Peyer's patch (tissue), 4 donors: ENCODE measurements around the gene ITGB2. TPM values are rescaled to one million over a fixed set of nuclear protein-coding genes. Genes with fewer than 3 reads are reported as not detected.
"Not testable (repeated sequence)": the region's sequence is repeated elsewhere in the genome, so short reads cannot be mapped to it uniquely, and the experiment has no call there.

Source experiments
- DNase-seq, 3 donors: peaks; one replicate each; pipeline ENCODE4 v3.0.0-alpha.2; 2017 to 2019
- H3K27ac ChIP-seq, 4 donors: fragments of 200-600 bp; sonication (generic); one replicate each; pipeline ENCODE4 v1.5.1; 2016 to 2019
- H3K27me3 ChIP-seq, 2 donors: fragments of 200-600 bp; sonication (generic); one replicate each; pipeline ENCODE4 v1.5.1; 2019
- H3K36me3 ChIP-seq, 3 donors: fragments of 200-600 bp; sonication (generic); one replicate each; pipeline ENCODE4 v1.5.1; 2016 to 2019
- H3K4me1 ChIP-seq, 4 donors: fragments of 200-600 bp; sonication (generic); one replicate each; pipeline ENCODE4 v1.5.1; 2016 to 2019
- H3K4me3 ChIP-seq, 4 donors: fragments of 200-600 bp; sonication (generic); 1 replicate in 3 of 4; 2 replicates in 1 of 4; pipeline ENCODE4 v1.5.1; 2016 to 2019; ENCODE audit warnings: mild to moderate bottlenecking in 1 of 4
- H3K9me3 ChIP-seq, 4 donors: fragments of 200-600 bp; sonication (generic); one replicate each; pipeline ENCODE4 v1.5.1; 2016 to 2019; ENCODE audit warnings: mild to moderate bottlenecking in 1 of 4
- POLR2A ChIP-seq, 2 donors: fragments of 450-650 bp; IDR thresholded peaks; one replicate each; pipeline ENCODE4 v1.5.1; 2017; ENCODE audit warnings: antibody characterized with exemption in 2 of 2, mild to moderate bottlenecking in 2 of 2, moderate library complexity in 2 of 2
- total RNA-seq, 4 donors: library from RNA; depleted of rRNA; stranded (reverse); fragments of >200 nt; gene quantifications; one replicate each; pipeline ENCODE4 v1.1.0, GENCODE V29; 2016
- TF ChIP-seq, protein P1 (sequence below), 6 experiments: fragments of 450-650 bp in 4 of 6; fragments of 200-600 bp in 2 of 6; sonication (generic) in 1 of 6; IDR thresholded peaks; one replicate each; pipeline ENCODE4 v1.5.1; 2017 to 2019; ENCODE audit warnings: antibody characterized with exemption in 6 of 6, mild to moderate bottlenecking in 3 of 6, moderate library complexity in 1 of 6

Gene ITGB2
- total RNA-seq, 4 donors from 2014 or later, result 9.3 to 58.6 (median 16.4) TPM

DNA sequence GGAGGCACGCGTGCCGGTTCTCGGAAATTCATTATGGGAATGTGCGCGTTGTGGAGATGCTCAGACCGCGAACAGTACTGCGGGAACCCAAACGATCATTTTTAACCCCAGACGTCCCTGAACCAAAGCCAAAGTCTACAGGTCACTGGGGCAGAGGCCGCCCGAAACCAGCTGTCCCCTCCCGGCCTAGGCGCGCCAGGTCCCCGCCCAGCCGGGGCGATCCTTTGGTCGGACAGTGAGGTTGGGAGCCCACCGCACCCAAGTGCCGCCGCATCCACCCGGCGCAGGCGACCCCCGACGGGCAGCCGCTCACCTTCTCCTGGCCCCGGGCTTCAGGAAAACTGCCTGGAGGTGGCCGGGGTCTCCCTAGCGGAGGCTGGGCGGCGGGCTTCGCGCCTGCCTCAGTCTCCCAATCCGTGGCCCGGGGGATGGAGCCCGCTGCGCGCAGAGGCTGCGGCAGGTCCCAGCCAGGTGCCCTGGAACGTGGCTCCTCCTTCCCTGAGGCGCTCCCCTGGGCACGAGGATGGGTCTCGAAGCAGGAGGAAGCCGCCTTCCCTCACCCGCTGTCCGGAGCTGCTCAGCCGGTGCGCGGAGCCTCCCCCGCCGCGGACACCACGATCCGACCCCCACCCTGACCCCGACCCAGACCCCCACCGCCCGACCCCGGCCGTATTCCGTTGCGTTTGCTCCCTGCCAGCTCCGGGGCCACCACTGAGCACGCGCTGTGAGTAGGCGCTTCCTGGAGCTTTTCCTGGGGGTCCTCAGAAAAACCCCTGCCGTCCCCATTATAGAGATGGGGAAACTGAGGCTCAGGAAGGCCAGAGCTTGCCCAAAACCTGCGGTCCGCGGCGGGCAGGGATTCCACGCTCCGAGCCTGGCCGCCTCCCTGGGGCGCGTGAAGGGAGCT lies 11.1 kb upstream of the ITGB2 start:
- no peaks in the 10 kb centered on the region for H3K9me3 ChIP-seq
- no peak for DNase-seq
- peaks cover 0 to 25% of the 10 kb centered on the region in 2 donors for H3K27me3 ChIP-seq
- H3K27ac ChIP-seq, result peak overlapping the region in 2 of 4 donors; percentile 39 to 85
- H3K36me3 ChIP-seq, result no peaks in the 10 kb centered on the region
- peak overlapping the region; percentile 38 to 71 (median 54) for H3K4me3 ChIP-seq
- TF ChIP-seq, protein P1, sequence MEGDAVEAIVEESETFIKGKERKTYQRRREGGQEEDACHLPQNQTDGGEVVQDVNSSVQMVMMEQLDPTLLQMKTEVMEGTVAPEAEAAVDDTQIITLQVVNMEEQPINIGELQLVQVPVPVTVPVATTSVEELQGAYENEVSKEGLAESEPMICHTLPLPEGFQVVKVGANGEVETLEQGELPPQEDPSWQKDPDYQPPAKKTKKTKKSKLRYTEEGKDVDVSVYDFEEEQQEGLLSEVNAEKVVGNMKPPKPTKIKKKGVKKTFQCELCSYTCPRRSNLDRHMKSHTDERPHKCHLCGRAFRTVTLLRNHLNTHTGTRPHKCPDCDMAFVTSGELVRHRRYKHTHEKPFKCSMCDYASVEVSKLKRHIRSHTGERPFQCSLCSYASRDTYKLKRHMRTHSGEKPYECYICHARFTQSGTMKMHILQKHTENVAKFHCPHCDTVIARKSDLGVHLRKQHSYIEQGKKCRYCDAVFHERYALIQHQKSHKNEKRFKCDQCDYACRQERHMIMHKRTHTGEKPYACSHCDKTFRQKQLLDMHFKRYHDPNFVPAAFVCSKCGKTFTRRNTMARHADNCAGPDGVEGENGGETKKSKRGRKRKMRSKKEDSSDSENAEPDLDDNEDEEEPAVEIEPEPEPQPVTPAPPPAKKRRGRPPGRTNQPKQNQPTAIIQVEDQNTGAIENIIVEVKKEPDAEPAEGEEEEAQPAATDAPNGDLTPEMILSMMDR (IDR thresholded peaks at IDR 0.05), result no peak
- TF ChIP-seq POLR2A (IDR thresholded peaks at IDR 0.05), result no peak
- H3K4me1 ChIP-seq, result peaks cover 3 to 52% (median 25%) of the 10 kb centered on the region in 4 donors

DNA sequence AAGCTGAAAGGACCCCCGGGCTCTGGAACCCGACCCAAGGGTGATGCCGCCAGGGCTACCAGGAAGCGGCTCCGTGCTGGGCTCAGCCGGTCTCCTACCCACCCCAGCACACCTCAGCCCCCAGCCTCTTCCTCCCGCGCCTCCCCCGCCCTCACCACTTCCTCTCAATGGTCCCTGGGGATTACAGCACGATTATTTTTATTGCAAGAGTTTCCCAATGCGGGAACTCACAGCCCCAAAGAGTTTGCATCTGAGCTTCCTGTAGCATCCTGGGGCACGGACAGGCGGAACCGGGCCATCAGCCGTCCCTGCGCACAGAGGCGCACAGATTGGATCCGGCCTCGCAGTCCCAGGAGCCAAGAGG lies 10.4 kb upstream of the ITGB2 start:
- Histone ChIP-seq H3K27me3 (peaks cover 0 to 25% of the 10 kb centered on the region in 2 donors), H3K27ac (peak overlapping the region in 2 of 4 donors; percentile 39 to 85), H3K36me3 (no peaks in the 10 kb centered on the region), H3K4me3 (peak overlapping the region; percentile 38 to 71 (median 54)), H3K4me1 (peaks cover 3 to 58% (median 28%) of the 10 kb centered on the region in 4 donors), H3K9me3 (no peaks in the 10 kb centered on the region)
- peak in 2 of 3 donors; percentile 79 to 89 for DNase-seq
- no peak for TF ChIP-seq POLR2A (IDR thresholded peaks at IDR 0.05)
- TF ChIP-seq, protein P1 (IDR thresholded peaks at IDR 0.05), result no peak

DNA sequence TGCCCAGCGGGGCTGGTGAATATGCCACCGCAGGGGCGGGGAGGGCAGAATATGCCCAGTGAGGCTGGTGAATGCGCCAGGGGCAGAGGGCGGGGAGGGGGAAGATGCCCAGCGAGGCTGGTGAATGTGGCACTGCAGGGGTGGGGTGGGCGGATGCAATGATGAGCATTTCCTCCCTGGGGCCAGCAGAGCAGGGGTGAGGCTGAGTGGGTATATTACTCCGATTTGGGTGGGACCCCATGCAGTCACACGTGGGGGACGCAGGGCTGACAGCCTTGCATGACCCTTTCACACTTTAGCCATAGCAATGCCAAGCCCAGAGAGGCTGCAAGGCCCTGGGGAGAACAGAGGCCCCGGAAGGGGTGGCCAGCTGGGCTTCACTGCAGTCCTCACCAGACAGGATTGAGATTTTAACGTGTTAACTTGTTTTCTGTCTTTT lies 9.9 kb upstream of the ITGB2 start:
- Histone ChIP-seq H3K36me3 (no peaks in the 10 kb centered on the region), H3K4me1 (peaks cover 3 to 62% (median 28%) of the 10 kb centered on the region in 4 donors), H3K27me3 (peaks cover 0 to 25% of the 10 kb centered on the region in 2 donors), H3K9me3 (no peaks in the 10 kb centered on the region), H3K27ac (peak overlapping the region in 2 of 4 donors; percentile 39 to 85), H3K4me3 (peak overlapping the region in 1 of 4 donors; percentile 71)
- peak in 2 of 3 donors; percentile 70 to 77 for DNase-seq
- TF ChIP-seq, protein P1 (IDR thresholded peaks at IDR 0.05), result no peak
- TF ChIP-seq POLR2A (IDR thresholded peaks at IDR 0.05), result no peak

DNA sequence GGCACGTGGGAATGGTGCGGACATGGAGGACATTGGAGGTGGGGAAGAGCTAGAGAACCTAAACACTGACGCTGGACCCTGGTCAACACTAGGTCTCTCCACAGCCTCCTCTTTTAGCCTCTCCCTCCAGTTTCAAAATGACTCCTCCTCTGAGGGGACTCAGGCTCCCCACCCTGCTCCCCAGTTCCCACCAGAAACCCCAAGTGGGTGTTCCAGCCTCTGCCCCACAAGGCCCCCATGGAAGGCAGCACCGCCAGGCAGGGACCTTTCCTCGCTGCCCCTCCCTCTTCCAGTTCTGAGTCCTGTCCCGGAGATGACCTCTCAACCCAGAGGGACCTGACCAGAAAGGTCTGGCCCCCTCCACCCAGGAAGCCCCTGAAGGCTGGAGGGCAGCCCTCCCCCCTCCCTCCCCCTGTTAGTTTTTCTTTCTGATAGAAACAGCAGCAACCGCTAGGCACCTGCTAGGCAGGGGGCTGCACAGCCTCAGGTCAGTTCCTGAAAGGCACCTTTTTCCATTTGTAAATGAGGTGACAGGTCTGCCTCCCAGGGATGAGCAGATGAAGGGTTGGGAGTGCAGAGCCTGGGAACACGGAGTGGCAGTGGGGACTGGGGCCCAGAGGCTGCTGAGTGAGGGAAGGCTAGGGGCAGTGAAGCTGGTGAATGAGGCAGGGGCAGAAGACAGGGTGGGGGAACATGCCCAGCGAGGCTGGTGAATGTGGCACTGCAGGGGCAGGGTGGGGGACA lies 9.3 kb upstream of the ITGB2 start:
- Histone ChIP-seq H3K4me1 (peaks cover 3 to 65% (median 28%) of the 10 kb centered on the region in 4 donors), H3K27ac (peak overlapping the region in 1 of 4 donors; percentile 85), H3K4me3 (no peak overlapping the region), H3K9me3 (no peaks in the 10 kb centered on the region), H3K36me3 (no peaks in the 10 kb centered on the region), H3K27me3 (peaks cover 0 to 25% of the 10 kb centered on the region in 2 donors)
- TF ChIP-seq, protein P1 (IDR thresholded peaks at IDR 0.05), result no peak
- no peak for TF ChIP-seq POLR2A (IDR thresholded peaks at IDR 0.05)
- no peak for DNase-seq

DNA sequence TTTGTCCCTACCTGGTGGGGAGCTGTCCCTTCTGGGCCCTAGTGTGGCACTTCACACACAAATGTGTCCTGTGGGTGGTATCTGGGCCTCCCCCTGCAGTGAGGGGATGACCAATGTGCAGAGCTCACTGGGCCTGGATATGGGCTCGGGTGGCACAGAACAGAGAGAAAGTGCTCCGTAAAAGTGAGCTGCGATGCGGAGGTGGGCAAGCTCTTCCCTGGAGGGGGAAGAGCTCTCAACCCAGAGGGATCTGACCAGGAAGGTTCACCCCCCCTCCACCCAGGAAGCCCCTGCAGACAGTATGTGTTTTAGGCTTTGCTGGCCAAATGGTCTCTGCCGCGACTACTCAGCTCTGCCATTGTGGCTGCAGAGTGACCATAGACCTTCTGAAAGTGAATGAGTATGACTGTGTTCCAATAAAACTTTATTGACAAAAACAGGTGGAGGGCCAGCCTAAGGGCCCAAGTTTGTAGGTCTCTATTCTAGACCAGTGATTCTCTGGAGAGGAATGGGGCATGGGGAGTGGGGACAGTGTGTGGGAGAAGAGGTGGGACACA lies 8.6 kb upstream of the ITGB2 start:
- peaks cover 0 to 25% of the 10 kb centered on the region in 2 donors for H3K27me3 ChIP-seq

DNA sequence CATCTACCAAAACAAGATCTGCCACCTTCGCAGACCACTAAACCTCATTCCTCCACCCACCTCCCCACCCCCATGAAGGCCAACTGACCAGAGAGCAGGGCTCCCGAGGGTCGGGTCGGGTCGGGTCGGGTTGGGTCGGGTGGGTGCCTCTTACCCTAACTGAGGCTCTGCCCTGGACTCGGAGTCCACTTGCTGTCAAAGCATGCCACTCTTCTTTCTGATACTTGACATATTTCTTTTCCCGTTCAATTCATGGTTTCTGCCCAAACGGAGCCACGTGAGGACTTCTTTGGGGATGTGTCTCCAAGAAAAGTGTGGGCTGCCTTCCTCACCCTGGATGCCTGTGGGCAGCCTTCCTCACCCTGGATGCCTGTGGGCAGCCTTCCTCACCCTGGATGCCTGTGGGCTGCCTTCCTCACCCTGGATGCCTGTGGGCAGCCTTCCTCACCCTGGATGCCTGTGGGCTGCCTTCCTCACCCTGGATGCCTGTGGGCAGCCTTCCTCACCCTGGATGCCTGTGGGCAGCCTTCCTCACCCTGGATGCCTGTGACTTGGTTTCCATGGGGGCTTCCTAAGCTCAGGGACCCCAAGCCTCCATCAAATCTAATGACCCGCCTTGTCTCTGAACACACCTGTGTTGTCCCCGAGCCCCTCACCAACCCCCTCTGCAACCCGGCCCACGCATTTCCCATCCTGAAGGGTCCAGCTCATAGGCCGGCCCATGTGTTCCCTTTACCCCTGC lies 8.0 kb upstream of the ITGB2 start:
- not testable (repeated sequence) for H3K9me3 ChIP-seq, H3K36me3 ChIP-seq, DNase-seq
- peaks cover 3 to 65% (median 28%) of the 10 kb centered on the region in 4 donors for H3K4me1 ChIP-seq
- peak overlapping the region in 1 of 4 donors; percentile 84 for H3K27ac ChIP-seq
- peak overlapping the region in 1 of 4 donors; percentile 40 for H3K4me3 ChIP-seq
- peaks cover 0 to 25% of the 10 kb centered on the region in 2 donors for H3K27me3 ChIP-seq

More for the DNA sequence above, 8.6 kb upstream of the ITGB2 start:
- Histone ChIP-seq H3K9me3 (no peaks in the 10 kb centered on the region), H3K27ac (peak overlapping the region in 1 of 4 donors; percentile 84), H3K4me1 (peaks cover 3 to 65% (median 28%) of the 10 kb centered on the region in 4 donors), H3K4me3 (no peak overlapping the region), H3K36me3 (no peaks in the 10 kb centered on the region)
- no peak for DNase-seq
- TF ChIP-seq, protein P1 (IDR thresholded peaks at IDR 0.05), result no peak
- no peak for TF ChIP-seq POLR2A (IDR thresholded peaks at IDR 0.05)
